NT2/D1 (cell line): ENCODE data around the gene IQGAP1.

Experiments
- SUZ12 ChIP-seq: IDR thresholded peaks from 2 replicates; pipeline ENCODE4 v1.6.1; 2011; ENCODE audit not compliant: insufficient read length, insufficient read depth; ENCODE audit errors: extremely low read depth
- YY1 ChIP-seq: IDR thresholded peaks from 2 replicates; pipeline ENCODE4 v1.6.1; 2011; ENCODE audit not compliant: insufficient read length, insufficient read depth
- ZNF274 ChIP-seq: IDR thresholded peaks from 2 replicates; pipeline ENCODE4 v1.6.1; 2011; ENCODE audit warnings: mild to moderate bottlenecking, low read depth, low read length

DNA sequence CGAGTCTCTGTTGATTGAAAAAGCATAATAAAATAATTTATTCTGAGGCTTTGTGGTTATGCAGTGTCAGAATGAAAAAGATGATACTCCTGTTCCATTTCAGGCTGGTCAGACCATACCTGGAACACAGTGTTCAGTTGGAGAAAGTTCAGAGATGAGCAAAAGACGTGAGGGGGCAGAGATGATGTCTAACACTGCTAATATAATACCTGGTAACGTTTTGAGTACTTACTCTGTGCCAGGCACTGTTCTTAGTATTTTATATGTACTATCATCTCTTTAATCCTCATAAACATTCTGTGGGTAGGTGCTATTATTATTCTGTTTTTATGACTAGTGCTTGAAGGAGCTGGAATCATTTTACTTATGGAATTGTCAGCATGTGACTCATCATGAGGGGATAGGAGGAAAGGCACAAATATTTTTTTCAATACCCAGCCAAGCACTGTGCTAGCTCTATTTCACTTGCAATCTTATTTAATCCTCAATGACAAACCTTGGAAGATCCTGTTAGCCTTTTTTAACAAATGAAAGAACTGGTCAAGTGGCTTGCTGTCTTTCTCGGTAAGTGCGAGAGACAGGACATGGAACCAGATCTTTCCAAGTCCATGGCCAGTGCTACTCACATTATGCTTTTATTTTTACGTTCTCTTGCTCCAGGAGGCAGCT, 31.8 kb downstream of the IQGAP1 start:
- TF ChIP-seq YY1 (no peak), ZNF274 (no peak), SUZ12 (no peak)
